SKM-1 (cell line): ENCODE measurements around the gene MXD3.
"Not testable (repeated sequence)": the region's sequence is repeated elsewhere in the genome, so short reads cannot be mapped to it uniquely, and the experiment has no call there.

Experiments used
- DNase-seq: peaks from one replicate; lab custom pipeline; 2025; ENCODE audit not compliant: unreplicated experiment; lab: John Stamatoyannopoulos, UW

MXD3 gene

DNA sequence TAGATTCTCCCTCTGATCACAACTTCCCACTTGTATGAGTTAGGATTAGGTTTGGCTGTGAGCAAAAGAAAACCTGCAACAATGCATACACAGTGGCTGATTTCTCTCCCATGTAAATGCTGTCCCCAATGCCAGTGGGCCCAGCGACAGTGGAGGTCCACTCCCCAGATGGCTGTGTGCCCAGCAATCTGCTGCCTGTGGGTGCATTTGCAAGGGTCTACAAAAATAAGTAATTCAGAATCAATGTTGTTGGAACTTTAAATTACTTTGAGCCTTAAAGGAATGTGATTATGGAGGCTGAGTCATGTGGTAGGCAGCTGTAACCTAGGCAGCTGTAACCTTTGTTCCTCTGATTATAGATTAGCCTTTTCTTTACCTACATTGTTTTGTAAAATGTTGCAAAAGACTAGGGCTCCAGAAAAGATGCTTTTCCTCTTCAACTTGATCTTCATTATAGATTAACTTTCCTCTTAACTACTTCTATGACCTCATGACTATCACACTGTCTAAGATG is 14.2 kb upstream of the MXD3 start:
- DNase-seq = no peak

DNA sequence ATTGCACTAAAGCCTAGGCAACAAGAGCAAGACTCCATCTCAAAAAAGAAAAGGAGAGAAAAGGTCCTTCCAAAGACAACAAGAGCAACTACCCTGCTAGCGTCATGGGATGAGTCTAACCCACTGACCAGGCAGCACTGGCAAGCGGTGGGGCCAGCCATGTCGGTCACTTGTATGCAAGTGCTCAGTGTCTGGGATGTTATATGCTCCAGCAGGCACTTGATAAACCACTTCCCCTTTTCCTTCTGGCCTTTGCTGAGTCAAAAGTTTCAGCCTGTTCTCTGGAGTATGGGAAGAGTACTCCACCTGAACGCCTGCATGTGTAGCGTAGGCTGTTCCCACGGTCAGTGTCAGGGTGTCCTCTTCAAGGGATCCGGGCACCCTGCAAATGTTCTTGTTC is 9.2 kb upstream of the MXD3 start:
- peak; percentile 64 for DNase-seq

DNA sequence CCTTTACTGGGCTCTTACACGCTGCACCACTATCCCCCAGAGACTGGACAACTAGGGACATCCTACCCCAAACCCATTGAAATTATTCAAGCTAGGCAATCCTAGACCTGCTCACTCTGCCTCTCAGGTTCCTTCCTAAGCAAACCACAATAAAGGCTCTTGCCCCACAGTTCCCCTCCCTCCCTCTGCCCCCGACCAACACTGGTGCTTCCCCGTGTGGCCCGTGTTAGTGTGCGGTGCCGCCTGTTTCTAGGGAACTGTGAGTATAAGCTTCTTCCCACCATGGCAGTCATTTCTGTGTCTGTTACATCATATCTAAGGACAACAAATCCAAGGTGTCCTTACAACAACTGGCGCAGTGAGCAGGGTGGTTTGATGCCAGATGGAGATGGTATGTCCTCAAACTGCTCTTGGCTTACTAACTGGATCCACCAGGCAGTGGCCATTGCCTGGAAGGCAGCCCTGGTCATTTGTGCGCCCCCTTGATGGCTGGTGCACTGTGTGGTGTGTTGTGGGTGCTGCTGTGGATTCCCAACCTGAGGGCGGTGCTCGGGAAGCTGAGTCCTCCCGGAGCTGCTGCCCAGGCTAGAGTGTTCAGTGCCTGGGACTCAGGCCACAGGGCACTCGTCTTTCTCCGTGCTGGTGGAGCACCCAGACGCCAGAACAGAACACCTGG is 8.4 kb upstream of the MXD3 start:
- no peak for DNase-seq

DNA sequence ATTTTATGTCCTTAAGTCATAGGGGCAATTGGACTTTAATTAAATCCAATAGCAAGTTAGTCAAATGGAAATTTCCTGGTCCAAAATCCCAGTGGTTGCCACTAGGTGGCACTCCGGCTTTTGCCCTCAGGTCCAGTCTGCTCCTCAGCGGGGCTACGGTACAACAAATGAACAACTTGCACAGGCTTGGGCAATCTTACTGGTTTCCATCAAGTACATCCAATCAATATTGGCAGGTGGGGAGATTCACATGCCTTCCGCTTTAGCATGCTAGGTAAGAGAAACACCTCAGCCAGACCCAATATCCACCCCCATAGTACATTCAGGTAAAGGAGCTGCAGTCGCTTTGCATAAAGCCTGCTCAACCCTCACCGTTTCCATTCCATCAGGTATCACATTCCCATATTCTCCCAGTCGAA is 6.3 kb upstream of the MXD3 start:
- DNase-seq = peak; percentile 62

DNA sequence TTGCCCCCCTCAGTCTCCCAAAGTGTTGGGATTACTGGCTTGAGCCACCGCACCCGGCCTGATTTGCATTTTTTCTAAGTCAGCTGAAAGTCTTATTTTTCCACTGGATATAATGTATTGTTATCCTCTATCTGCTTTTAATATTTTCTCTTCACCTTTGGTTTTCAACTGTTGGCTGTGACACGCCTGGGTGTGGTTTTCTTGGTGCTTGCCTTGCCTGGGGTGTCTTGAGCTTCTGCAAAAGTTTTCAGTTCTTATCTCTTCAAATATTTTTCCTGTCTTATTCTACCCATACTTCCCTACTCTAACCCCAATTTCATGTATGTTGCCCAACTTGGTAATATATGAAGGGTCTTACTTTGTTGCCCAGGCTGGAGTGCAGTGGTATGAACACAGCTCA is 4.3 kb upstream of the MXD3 start:
- no peak for DNase-seq

DNA sequence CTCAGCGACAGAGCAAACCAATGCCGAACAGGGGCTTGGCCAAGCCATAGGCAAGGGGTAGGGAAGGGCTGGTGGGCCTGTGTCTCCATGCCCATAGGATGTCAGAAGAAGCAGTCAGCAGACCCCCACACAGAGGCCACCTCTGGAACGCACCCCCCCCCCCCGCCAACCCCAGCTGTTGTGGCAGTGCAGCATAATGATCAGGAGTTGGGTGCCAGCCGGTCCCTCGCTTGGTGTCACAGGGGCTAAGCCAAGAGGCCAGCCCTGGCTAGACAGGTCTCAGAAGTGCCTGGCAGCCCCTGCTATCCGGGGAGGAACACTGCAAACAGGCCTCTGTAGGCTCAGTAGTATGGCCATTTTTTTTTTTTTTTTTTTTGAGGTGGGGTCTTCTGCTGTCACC is 3.7 kb upstream of the MXD3 start:
- DNase-seq = no peak

DNA sequence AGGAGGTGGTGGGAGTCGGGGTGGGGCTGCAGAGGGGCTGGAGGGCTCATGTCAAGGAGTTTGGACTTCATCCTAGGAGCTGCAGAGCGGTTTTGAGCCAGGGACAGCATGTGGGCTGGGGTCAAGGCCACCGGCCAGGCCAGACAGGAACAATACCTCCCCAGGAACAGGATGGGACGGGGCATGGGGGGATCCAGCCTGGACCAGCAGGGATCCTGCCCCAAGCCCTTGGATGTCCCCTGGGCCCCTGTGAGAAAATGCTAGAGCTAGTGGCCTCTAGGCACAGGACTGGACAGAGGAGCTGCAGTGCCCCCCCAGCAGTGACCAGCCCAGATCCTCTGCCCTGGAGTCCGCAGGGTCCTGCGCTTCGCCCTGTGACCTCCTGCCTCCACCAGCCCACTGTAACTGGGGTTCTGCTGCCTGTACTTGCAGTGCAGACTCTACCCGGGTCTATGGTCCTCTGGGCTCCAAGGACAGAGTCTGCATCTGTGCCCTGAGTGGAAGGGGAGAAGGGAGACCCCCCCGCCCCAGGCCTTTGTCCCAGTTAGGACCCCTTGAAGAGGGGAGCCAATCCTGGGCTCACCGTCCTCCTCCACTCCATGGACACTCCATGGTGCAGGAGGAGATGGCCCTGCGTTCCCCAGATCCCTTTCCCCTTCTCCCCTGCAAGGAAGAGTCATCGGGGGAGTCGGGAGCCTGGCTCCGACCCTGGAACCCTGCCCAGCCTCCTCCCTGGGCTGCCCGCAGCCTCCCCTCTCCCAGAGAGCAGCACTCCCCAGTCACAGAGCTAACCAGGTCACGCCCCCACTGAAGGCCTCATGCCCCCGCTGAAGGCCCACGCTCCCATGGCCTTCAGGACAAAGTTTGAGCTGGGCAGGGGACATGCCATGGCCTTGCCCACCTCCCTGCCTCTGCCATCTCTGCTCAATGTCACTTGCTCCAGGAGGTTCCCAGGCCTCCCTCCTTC is 3.0 kb upstream of the MXD3 start:
- no peak for DNase-seq

DNA sequence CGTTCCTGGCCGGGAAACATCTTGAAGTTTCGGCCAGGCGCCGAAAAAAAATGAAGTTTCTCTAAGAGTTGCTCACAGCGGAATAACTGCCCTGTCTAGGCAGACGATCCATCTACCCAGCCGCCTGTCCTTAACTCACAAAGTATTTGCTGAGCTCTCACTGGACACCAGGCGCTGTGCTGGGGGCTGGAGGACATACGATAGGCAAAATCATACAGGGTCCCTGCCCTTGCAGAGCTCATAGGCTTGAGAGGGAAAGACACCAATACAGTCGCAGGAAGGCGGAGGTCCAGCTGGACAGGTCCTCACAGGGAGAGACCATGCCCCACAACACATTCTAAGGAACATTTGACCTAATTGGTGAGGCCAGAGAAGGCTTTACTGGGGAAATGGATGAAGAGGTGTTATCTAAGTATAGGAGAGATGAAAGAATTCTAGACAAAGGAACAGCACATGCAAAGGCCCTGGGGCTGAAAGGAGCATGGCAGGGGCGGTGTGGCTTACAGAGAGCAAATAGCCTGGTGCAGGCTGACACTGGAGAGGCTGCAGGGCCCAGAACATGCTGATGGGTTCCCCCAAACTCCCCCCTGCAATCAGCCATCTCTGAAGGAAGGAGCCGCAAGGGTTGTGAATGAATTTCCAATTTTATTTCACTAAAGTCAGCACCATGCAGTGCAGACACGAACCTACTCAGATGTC is 2.0 kb upstream of the MXD3 start:
- DNase-seq = no peak

DNA sequence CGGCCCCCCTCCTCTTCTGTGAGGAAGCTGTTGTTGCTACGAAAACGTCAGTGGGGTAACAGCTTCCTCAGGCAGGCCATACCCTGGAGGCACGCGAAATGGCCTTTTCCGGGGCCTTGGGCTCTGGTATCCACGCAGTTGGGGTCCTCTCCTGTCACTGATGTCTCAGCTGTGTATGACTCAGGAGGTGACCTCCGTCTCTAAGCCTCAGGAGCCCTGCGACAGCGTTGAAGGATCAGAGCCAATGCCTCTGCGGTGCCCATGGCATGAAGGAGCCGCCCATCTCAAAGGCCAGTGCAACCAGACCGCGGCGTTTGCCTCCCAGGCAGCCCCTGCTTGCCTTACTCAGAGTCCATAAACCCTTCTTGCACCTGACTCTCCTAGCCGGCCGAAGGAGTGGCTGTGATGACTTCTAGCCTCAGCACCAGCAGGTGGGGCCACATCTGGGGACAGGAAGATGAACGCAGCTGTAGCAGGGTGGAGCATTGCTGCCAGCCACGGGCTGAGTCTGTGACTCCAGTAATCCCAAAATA is 1.0 kb upstream of the MXD3 start:
- no peak for DNase-seq

DNA sequence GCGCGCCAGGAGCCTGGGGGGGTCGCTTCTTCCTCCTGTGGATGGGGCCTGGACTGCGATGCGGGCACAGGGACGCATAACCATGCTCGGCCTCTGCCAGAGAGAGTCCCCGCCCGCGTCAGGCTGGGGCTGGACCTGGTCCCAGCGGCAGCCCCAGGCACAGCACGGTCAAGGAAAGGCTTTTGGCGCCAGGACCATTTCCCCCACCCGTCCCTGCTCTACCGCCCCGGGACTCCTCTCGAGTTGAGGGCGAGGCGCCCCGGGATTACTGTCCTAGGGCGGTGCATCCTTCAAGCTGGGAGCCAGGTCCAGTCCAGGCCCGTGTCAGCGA is 341 bp downstream of the MXD3 start:
- DNase-seq = no peak

DNA sequence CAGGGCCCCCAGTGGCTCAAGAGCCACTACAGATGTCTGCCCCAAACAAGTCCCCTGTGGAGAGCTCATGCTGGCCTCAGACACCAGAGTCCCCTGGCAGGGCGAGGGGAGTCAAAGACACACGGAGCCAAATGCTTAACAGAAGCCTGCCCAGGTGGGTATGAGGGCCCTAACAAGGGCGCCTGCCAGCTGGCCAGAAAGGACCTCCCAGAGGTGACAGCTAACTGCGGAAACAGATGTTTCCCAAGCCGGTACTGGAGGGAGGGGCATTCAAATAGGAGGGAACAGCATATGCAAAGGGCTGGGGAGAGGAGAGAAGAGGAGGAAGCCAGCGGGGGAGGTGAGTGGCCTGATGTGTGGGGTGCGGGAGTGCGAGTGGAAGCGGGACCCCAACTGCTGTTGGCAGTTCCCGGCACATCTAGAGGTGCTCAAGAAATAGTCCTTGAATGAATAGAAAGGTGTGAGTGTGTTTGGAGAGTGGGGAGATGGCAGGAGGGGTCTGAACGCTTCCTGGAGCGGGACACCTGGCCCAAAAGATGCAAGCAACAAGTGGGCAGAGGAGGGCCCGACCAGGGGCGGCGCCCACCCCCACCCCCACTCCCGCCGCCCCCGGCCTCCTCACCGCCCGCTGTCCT is 824 bp downstream of the MXD3 start:
- peak; percentile 30 for DNase-seq

DNA sequence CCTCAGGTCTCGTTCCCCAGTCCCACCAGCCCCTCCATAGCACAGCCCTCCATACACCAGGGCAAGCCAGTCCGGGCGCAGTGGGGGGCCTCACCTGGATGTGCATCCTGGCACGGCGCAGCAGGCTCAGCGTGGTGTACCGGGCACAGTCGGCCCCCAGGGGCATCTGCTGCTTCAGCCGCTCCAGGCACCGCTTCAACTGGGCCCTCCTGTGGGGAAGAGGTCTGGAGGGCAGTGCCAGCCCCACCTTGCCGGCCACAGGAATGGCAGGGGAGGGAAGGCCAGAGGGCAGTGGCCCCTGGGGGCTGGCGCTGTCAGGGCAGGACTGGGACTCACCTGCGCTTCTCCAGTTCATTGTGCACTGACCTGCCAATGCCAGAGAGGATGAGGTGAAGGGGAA is 1.4 kb downstream of the MXD3 start:
- no peak for DNase-seq

DNA sequence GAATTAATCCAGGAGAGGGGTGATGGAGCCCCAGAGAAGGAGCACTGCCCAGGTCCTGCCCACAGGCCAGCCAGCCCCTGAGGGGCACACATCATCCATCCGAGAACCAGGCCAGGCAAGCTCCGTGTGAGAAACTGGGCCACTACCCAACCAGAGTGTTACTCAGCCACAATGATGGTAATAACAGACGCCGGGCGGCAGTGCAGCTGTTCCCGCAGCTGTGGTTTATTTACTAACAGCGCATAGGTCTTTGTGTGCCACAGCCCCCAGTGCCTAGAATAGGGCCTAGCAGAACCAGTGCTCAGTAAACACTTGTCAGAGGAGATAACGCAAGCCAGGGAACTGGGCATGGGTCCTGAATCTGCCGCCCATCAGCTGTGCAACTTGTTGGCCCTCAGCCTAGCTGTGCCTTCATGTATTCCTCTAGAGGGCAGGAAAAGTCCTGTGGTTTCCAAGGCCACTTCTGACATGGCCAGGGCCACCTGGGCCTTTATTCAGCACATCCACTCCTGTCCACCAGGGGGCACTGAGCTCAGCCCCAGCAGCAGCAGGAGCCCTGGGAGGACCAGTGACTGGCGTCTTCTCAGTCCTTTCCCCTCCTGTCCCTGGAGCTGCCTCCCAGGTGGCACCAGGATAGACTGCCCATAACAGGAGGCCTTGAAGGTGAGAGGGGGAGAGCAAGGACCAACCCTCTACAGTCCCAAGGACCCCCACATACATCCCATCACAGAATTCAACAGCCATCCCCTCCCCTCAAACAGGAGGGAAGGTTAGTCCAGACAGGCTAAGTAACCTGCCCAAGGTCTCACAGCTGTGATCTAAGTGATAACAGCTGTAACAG is 2.1 kb downstream of the MXD3 start:
- peak; percentile 29 for DNase-seq

DNA sequence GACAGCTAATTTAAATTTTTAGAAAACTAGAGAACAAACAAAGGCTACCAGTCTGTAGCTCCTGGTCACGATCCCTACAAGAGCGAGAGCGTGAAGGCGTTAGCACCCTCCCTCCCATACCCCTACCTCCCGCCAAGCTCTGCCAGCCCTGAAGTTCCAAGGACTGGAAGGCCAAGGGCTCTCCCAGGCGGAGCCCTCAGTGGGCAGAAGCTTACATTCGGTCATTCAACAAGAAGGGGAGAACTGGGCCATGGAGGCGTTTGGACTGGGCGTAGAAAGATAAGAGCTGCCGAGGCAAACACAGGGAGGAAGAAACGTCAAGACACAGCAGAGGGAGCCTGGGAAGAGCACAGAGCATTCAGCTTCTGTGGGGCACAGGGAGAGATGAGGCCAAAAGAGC is 3.0 kb downstream of the MXD3 start:
- DNase-seq = no peak

DNA sequence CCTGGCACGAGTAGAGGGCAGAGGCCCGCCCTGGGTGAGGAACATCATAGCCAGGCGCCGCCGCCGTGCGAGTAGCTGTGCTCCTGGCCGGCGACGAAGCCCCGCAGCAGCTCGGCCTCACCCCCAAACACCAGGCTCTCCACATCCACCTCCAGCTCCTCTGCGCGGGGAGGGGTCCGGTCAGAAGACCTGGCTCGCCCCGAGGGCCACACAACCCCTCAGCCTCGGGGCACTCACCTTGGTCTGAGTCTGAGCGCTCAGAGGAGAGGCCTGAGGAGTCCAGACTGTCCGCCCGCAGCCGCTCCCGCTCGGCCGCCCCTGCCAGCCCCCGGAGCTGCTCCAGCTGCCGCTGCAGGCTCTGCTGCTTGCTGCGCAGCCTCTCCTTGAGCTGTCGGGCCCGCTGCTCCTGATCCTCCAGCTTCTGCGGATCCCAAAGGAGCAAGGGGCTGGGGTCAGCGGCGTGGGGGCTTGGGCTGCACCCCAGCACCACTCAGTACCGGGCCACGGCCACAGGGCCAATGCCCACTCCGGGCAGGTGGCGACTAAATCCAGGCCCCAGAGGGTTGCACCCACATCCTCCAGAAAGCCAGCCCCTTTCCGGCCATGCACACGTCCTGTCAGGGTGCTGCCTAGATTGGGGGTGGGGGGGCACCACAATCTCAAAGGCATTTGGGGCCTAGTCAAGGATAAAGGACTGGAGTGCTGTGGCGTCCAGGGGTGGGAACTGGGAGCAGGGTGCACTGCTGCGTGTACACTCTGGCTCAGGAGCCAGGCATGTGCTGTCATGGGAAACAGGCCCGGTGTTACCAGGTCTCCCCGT is 3.9 kb downstream of the MXD3 start:
- DNase-seq = no peak

DNA sequence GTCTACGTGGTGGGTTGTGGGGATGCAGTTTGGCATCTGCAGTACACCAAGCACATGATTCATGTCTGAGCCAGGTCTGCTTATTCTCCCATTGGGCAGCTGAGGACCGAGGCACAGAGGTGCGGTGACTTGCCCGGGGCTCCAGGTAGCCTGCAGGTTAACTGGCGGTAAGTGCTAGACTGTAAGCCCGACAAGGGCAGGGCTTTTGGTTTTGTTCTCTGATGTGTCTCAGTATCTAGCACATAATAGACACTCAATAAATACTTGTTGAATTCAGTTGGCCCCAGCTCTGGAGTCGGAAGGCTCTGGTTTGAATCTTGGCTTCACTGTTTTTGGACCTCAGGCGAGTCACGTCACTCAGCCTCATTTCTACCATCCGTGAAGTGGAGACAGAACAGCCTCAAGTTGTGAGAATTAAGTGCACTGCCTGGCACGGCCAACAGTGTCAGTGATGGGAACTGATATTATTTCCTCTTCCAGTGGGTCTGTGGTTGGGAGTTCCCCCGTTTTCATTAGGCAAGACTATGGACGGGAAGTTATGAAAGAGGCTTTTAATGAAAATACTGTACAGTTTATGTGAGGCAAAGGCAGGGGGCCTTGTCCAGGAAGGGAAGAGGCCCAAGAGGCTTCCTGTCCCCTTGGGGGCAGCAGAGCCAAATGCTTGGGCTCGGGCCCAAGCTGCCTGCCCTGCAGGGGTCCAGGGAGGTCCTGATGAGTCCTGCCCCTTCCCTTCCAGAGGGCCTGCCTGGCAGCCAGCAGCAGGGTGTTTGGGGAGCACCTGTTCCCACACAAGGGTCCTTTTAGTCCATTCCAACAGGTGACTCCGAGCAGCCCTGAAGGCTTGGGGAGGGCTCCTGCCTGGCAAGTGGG is 4.8 kb downstream of the MXD3 start:
- peak; percentile 98 for DNase-seq

DNA sequence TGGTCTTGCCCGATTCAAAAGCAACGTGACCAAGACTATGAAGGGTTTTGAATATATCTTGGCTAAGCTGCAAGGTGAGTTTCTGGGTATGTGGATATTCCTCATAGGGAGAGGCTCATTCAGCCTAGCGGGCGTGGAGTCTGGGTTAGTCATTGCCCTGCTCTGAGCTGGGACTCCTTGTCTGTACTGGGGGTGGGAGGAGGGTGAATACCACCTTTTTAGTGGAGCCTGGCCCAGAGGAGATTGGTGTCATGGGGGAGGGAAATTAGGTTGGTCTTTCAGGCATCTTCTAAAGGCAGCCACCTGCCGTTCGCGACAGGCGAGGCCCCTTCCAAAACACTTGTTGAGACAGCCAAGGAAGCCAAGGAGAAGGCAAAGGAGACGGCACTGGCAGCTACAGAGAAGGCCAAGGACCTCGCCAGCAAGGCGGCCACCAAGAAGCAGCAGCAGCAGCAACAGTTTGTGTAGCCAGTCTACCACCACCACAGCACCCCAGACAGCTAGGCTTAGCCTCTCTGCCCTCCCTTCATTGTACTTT is 5.5 kb downstream of the MXD3 start:
- DNase-seq = not testable (repeated sequence)
